ENCODE measurements around the gene REXO4. TPM values are rescaled to one million over a fixed set of nuclear protein-coding genes. Genes with fewer than 3 reads are reported as not detected.

Gene REXO4
- 9.0 TPM for total RNA-seq

- Histone ChIP-seq H3K9me3 (ENCODE audit: low read depth, low read length) (no peaks in the 10 kb centered on the region), H3K4me1 (ENCODE audit: insufficient read depth, low read length) (peaks cover 32% of the 10 kb centered on the region), H3K27me3 (ENCODE audit: insufficient read depth, low read length) (no peaks in the 10 kb centered on the region), H3K4me3 (ENCODE audit: low read length) (peak within 1 kb of the TSS; percentile 60)
These were observed at the start of gene REXO4 for GRCh38 chr9:133417541-133418461. Gene REXO4 (minus strand): TSS chr9:133418010. CDS start chr9:133417844, 166 bp downstream.

DNA sequence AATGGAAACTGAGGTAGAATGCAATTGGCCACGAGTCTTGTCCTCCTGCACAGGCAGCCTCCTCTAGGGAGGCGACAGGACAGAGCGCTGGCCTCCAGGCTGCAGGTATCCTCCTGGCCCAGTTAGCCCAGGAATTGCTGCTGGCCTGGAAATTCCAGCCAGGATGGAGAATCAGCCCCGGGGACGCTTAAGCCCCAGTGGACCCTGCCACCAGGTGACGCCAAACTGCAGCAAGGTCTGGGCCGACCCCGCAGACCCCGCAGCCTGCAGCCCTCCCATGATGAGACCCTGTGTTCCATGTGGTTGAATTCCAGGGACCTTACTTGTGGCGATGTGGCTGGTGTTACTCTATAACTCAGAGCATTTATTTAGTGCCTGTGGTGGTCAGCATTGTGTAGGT, 49.3 kb upstream of the REXO4 start:
- Histone ChIP-seq H3K4me1 (ENCODE audit: insufficient read depth, low read length) (peaks cover 16% of the 10 kb centered on the region), H3K4me3 (ENCODE audit: low read length) (no peak overlapping the region), H3K9me3 (ENCODE audit: low read depth, low read length) (no peaks in the 10 kb centered on the region), H3K27me3 (ENCODE audit: insufficient read depth, low read length) (no peaks in the 10 kb centered on the region)

DNA sequence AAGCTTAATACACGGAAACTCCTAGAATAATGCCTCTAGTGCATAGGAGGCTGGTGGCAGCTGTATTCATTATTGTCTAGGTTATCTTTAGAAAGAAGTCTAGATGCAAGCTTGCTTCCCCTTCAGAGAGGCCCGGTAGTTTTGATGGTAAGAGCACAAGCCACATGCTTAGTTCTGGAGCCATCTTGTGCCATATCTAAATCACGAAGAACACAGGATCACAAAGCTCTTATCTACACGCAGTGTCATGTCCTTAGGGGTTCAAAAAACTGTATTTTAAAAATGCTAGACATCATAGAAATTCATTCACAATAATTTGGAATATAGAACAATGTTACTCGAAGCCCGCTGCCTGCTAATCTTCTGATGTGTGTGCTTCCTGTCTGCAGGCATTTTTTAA, 48.2 kb upstream of the REXO4 start:
- Histone ChIP-seq H3K27me3 (ENCODE audit: insufficient read depth, low read length) (no peaks in the 10 kb centered on the region), H3K9me3 (ENCODE audit: low read depth, low read length) (no peaks in the 10 kb centered on the region), H3K4me1 (ENCODE audit: insufficient read depth, low read length) (peaks cover 5% of the 10 kb centered on the region), H3K4me3 (ENCODE audit: low read length) (no peak overlapping the region)

DNA sequence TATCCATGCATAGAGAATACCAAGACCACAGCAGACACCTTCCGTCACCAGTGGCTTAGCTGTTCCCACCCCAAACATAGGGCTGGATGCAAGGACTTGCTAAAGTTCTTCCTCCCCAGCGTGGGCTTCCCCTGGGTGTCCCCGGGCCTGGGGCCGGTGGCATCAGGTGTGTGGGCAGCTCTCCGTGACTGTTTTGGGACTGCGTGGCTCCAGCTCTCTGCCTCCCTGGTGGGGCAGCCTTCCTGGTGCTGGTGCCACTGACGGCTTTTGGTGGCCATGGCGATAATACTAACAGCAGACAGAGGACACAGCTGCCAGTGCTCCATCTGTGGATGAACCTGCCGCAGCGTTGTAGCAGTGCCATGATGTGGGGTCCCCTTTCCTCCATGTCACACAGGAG, 46.8 kb upstream of the REXO4 start:
- Histone ChIP-seq H3K27me3 (ENCODE audit: insufficient read depth, low read length) (no peaks in the 10 kb centered on the region), H3K4me1 (ENCODE audit: insufficient read depth, low read length) (peaks cover 7% of the 10 kb centered on the region), H3K4me3 (ENCODE audit: low read length) (no peak overlapping the region), H3K9me3 (ENCODE audit: low read depth, low read length) (no peaks in the 10 kb centered on the region)

DNA sequence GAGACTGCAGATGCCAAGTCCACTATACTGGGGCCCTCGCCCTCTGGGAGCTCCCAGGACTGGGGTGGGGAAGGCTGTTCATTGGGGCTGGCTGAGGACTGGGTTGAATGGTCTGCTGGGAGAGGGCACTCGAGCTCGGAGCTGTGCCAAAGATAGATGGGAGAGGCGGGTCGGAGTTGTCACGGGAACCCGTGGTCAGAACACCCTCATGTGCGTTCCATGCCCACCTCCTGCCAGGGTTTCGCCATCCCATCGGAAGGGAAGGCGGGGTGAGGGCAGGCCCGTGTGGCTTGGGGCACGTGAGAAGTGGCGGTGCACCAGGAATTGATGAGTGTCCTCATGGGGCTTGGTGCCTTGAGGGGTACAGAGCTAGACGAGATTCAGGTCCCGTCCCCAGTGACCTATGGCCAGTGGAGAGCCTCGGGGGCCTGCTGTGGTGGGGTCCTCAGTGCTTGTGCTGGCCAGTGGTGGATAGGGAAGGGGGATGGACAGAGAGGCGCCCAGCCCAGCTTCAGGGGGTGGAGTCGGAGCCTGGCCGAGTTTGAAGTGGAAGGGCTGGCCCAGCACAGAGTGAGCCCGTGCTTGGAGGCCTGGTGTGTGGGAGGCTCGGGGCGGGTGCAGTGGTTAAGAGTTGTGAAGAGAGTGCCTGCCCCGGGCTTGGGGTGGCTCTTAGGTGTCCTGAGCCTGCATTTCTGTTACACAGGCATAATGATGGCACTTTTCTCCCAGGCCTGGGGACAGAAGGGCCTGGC, 46.2 kb upstream of the REXO4 start:
- Histone ChIP-seq H3K4me3 (ENCODE audit: low read length) (no peak overlapping the region), H3K9me3 (ENCODE audit: low read depth, low read length) (no peaks in the 10 kb centered on the region), H3K27me3 (ENCODE audit: insufficient read depth, low read length) (no peaks in the 10 kb centered on the region), H3K4me1 (ENCODE audit: insufficient read depth, low read length) (peaks cover 11% of the 10 kb centered on the region)

- H3K9me3 ChIP-seq (ENCODE audit: low read depth, low read length) = no peaks in the 10 kb centered on the region
- H3K4me3 ChIP-seq (ENCODE audit: low read length) = no peak overlapping the region
- H3K4me1 ChIP-seq (ENCODE audit: insufficient read depth, low read length) = peaks cover 16% of the 10 kb centered on the region
These were observed 45.5 kb upstream of the REXO4 start for GRCh38 chr9:133463234-133463863.

DNA sequence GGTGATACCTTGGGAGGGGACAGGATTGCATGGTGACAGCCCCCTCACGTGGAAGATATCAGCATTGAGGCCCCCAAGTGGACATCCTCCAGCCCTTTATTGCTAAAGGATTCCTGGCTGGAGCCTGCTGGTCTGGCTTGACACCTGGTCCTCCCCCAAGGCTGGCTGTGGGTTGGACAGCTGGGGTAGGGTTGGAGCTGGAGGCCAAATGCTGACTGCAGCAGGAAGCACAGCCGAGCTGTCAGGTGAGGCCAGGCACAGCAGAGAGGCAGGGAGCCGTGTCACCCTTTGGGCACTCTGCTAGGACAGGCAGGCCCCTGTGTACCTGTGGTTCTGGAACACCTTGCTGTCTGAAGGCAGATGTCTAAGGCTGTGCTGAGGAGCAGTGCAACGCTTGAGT, 44.2 kb upstream of the REXO4 start:
- Histone ChIP-seq H3K27me3 (ENCODE audit: insufficient read depth, low read length) (no peaks in the 10 kb centered on the region), H3K9me3 (ENCODE audit: low read depth, low read length) (no peaks in the 10 kb centered on the region), H3K4me3 (ENCODE audit: low read length) (no peak overlapping the region), H3K4me1 (ENCODE audit: insufficient read depth, low read length) (peaks cover 16% of the 10 kb centered on the region)

More at GRCh38 chr9:133463234-133463863, 45.5 kb upstream of the REXO4 start:
- H3K27me3 ChIP-seq (ENCODE audit: insufficient read depth, low read length) = no peaks in the 10 kb centered on the region

GRCh38 chr9:133460405-133461175, 42.8 kb upstream of the REXO4 start:
- Histone ChIP-seq H3K4me1 (ENCODE audit: insufficient read depth, low read length) (peaks cover 16% of the 10 kb centered on the region), H3K27me3 (ENCODE audit: insufficient read depth, low read length) (no peaks in the 10 kb centered on the region), H3K4me3 (ENCODE audit: low read length) (peak overlapping the region; percentile 59), H3K9me3 (ENCODE audit: low read depth, low read length) (no peaks in the 10 kb centered on the region)

- Histone ChIP-seq H3K9me3 (ENCODE audit: low read depth, low read length) (no peaks in the 10 kb centered on the region), H3K27me3 (ENCODE audit: insufficient read depth, low read length) (no peaks in the 10 kb centered on the region), H3K4me1 (ENCODE audit: insufficient read depth, low read length) (peaks cover 16% of the 10 kb centered on the region), H3K4me3 (ENCODE audit: low read length) (peak within 1 kb of the TSS; percentile 59)
These were observed 41.9 kb upstream of the REXO4 start, which contains the start of gene CACFD1 for GRCh38 chr9:133459476-133460404. Gene CACFD1 (plus strand): TSS chr9:133459978. CDS start chr9:133460067, 89 bp downstream.

DNA sequence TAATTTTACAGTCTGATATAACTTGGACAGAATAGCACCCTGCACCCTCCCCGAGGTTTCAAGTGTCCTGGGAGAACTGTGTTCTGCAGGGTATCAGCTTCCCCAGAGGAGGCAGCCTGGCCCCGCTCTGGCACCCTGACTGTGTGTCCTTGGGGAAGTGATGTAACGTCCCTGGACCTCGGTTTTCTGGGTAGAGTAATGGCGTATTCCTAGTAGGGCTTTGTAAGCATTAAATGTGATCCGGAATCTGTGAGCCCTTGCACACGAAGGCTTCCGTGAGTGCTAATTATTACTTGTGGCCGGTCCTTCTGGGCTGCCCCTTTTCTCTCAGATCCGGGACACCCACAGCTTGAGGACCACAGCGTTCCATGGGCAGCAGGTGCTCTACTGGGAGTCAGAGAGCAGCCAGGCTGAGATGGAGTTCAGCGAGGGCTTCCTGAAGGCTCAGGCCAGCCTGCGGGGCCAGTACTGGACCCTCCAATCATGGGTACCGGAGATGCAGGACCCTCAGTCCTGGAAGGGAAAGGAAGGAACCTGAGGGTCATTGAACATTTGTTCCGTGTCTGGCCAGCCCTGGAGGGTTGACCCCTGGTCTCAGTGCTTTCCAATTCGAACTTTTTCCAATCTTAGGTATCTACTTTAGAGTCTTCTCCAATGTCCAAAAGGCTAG, 41.0 kb upstream of the REXO4 start:
- H3K4me1 ChIP-seq (ENCODE audit: insufficient read depth, low read length) = peaks cover 16% of the 10 kb centered on the region
- no peak overlapping the region for H3K4me3 ChIP-seq (ENCODE audit: low read length)
- no peaks in the 10 kb centered on the region for H3K9me3 ChIP-seq (ENCODE audit: low read depth, low read length)
- H3K27me3 ChIP-seq (ENCODE audit: insufficient read depth, low read length) = no peaks in the 10 kb centered on the region

- Histone ChIP-seq H3K4me3 (ENCODE audit: low read length) (no peak overlapping the region), H3K4me1 (ENCODE audit: insufficient read depth, low read length) (peaks cover 16% of the 10 kb centered on the region), H3K9me3 (ENCODE audit: low read depth, low read length) (no peaks in the 10 kb centered on the region), H3K27me3 (ENCODE audit: insufficient read depth, low read length) (no peaks in the 10 kb centered on the region)
These were observed 39.9 kb upstream of the REXO4 start for GRCh38 chr9:133457748-133458147.

DNA sequence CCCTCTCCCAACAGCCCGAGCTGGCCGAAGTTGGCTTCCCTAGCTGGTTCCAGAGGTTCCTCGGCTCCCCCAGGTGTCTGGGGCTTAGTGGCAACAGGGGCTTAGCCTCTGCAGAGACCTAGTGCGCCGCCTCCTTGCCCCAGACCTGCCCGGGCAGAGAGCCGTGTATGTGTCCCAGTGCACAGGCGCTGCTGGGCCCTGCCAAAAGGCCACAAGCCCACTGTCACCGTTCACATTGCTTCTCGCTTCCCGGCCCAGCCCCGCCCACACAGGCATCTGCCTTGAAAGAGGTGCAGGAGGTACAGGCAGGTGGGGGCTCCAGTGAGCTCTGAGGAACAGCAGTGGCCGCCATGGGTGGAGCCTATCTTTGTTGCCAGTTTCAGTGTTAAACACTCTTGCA, 39.4 kb upstream of the REXO4 start:
- no peaks in the 10 kb centered on the region for H3K9me3 ChIP-seq (ENCODE audit: low read depth, low read length)
- H3K27me3 ChIP-seq (ENCODE audit: insufficient read depth, low read length) = no peaks in the 10 kb centered on the region
- peaks cover 16% of the 10 kb centered on the region for H3K4me1 ChIP-seq (ENCODE audit: insufficient read depth, low read length)
- no peak overlapping the region for H3K4me3 ChIP-seq (ENCODE audit: low read length)

- Histone ChIP-seq H3K4me1 (ENCODE audit: insufficient read depth, low read length) (peaks cover 16% of the 10 kb centered on the region), H3K4me3 (ENCODE audit: low read length) (no peak overlapping the region), H3K9me3 (ENCODE audit: low read depth, low read length) (no peaks in the 10 kb centered on the region), H3K27me3 (ENCODE audit: insufficient read depth, low read length) (no peaks in the 10 kb centered on the region)
These were observed 38.6 kb upstream of the REXO4 start for GRCh38 chr9:133456409-133456808.

Data from mononuclear cell (primary cell).